ENCODE results near the gene PRND. TPM values are rescaled to one million over a fixed set of nuclear protein-coding genes. Genes with fewer than 3 reads are reported as not detected.

Gene PRND
- total RNA-seq, 1 donor from 2014 or later, result not detected

DNA sequence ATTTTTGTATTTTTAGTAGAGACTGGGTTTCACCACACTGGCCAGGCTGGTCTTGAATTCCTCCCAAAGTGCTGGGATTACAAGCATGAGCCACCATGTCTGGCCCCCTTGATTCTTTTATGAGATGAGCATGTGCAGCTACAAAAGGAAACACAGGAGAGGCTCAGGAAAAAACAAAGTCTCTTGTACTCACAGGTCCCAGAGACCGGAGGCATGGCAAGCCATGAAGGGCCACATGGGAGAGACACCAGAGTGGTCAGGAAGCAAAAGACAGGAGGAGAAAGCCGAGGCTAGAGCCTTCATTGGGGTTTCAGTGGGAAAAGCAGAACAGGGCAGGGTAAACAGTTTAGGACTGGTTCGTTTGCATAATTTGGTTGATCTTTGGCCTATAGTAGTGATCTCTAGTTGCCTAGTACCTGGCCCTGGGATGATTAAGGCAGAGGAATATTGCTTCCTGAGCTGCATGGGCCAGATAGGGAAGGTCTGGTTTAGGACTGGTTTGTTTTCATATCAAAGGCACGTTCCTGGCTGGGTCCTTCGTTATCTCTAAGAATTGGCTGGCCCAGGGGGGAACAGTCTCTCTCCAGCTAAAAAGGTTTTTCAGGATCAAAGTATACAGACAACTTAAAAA, 48.2 kb upstream of the PRND start:
- Histone ChIP-seq H3K79me2 (ENCODE audit: insufficient read depth, low read length) (no peaks in the 10 kb centered on the region), H3K4me3 (ENCODE audit: insufficient read depth, low read depth, low read length) (no peak overlapping the region), H3K4me2 (ENCODE audit: low read length) (no peak overlapping the region), H4K20me1 (ENCODE audit: insufficient read depth, low read length) (no peaks in the 10 kb centered on the region), H3K27ac (ENCODE audit: low read depth, low read length) (no peak overlapping the region), H3K27me3 (ENCODE audit: insufficient read depth, low read length) (peaks cover 2% of the 10 kb centered on the region), H3K4me1 (ENCODE audit: insufficient read depth, low read length) (no peaks in the 10 kb centered on the region), H3K9me3 (ENCODE audit: insufficient read depth, low read depth, low read length) (no peaks in the 10 kb centered on the region), H3K36me3 (ENCODE audit: insufficient read depth, low read length) (no peaks in the 10 kb centered on the region), H3K9ac (ENCODE audit: low read length) (no peak overlapping the region), H2AFZ (ENCODE audit: low read depth, low read length) (no peak overlapping the region)
- peaks cover 6% of the 10 kb centered on the region for H3K4me1 Mint-ChIP-seq (ENCODE audit: low read depth, unreplicated experiment)
- DNase-seq (ENCODE audit: low read depth) (no peak), FAIRE-seq (no peak)
- no peaks in the 10 kb centered on the region for H3K9me3 Mint-ChIP-seq (ENCODE audit: unreplicated experiment)
- no peaks in the 10 kb centered on the region for H3K36me3 Mint-ChIP-seq (ENCODE audit: low read depth, unreplicated experiment)
- H3K27me3 Mint-ChIP-seq (ENCODE audit: low read depth, unreplicated experiment), result peaks cover 7% of the 10 kb centered on the region
- TF ChIP-seq CTCF (IDR thresholded peaks at IDR 0.05; ENCODE audit: insufficient read depth, low read depth, low read length) (no peak), EZH2 (IDR thresholded peaks at IDR 0.05; ENCODE audit: insufficient read depth, low read length) (no peak)
- H3K27ac Mint-ChIP-seq (ENCODE audit: unreplicated experiment), result no peak overlapping the region
- no peak overlapping the region for H3K4me3 Mint-ChIP-seq (ENCODE audit: unreplicated experiment)

- Histone ChIP-seq H3K79me2 (ENCODE audit: insufficient read depth, low read length) (no peaks in the 10 kb centered on the region), H3K9me3 (ENCODE audit: insufficient read depth, low read depth, low read length) (no peaks in the 10 kb centered on the region), H3K4me2 (ENCODE audit: low read length) (no peak overlapping the region), H4K20me1 (ENCODE audit: insufficient read depth, low read length) (no peaks in the 10 kb centered on the region), H3K4me3 (ENCODE audit: insufficient read depth, low read depth, low read length) (no peak overlapping the region), H2AFZ (ENCODE audit: low read depth, low read length) (no peak overlapping the region), H3K27me3 (ENCODE audit: insufficient read depth, low read length) (peaks cover 4% of the 10 kb centered on the region), H3K27ac (ENCODE audit: low read depth, low read length) (no peak overlapping the region), H3K4me1 (ENCODE audit: insufficient read depth, low read length) (no peaks in the 10 kb centered on the region), H3K36me3 (ENCODE audit: insufficient read depth, low read length) (no peaks in the 10 kb centered on the region), H3K9ac (ENCODE audit: low read length) (no peak overlapping the region)
- Mint-ChIP-seq H3K27me3 (ENCODE audit: low read depth, unreplicated experiment) (peaks cover 19% of the 10 kb centered on the region), H3K4me3 (ENCODE audit: unreplicated experiment) (no peak overlapping the region), H3K36me3 (ENCODE audit: low read depth, unreplicated experiment) (no peaks in the 10 kb centered on the region), H3K27ac (ENCODE audit: unreplicated experiment) (no peak overlapping the region), H3K9me3 (ENCODE audit: unreplicated experiment) (no peaks in the 10 kb centered on the region), H3K4me1 (ENCODE audit: low read depth, unreplicated experiment) (peaks cover 6% of the 10 kb centered on the region)
- DNase-seq (ENCODE audit: low read depth) (no peak), FAIRE-seq (no peak)
- TF ChIP-seq CTCF (IDR thresholded peaks at IDR 0.05; ENCODE audit: insufficient read depth, low read depth, low read length), result no peak
- TF ChIP-seq EZH2 (IDR thresholded peaks at IDR 0.05; ENCODE audit: insufficient read depth, low read length), result no peak
Observed at GRCh38 chr20:4674672-4675071, 47.0 kb upstream of the PRND start.

- FAIRE-seq (no peak), DNase-seq (ENCODE audit: low read depth) (no peak)
- Mint-ChIP-seq H3K27ac (ENCODE audit: unreplicated experiment) (no peak overlapping the region), H3K27me3 (ENCODE audit: low read depth, unreplicated experiment) (peaks cover 36% of the 10 kb centered on the region), H3K9me3 (ENCODE audit: unreplicated experiment) (no peaks in the 10 kb centered on the region), H3K4me1 (ENCODE audit: low read depth, unreplicated experiment) (no peaks in the 10 kb centered on the region), H3K4me3 (ENCODE audit: unreplicated experiment) (no peak overlapping the region), H3K36me3 (ENCODE audit: low read depth, unreplicated experiment) (no peaks in the 10 kb centered on the region)
- Histone ChIP-seq H3K27ac (ENCODE audit: low read depth, low read length) (no peak overlapping the region), H3K4me3 (ENCODE audit: insufficient read depth, low read depth, low read length) (no peak overlapping the region), H3K9me3 (ENCODE audit: insufficient read depth, low read depth, low read length) (no peaks in the 10 kb centered on the region), H3K9ac (ENCODE audit: low read length) (no peak overlapping the region), H3K36me3 (ENCODE audit: insufficient read depth, low read length) (no peaks in the 10 kb centered on the region), H3K27me3 (ENCODE audit: insufficient read depth, low read length) (peaks cover 4% of the 10 kb centered on the region), H3K4me1 (ENCODE audit: insufficient read depth, low read length) (no peaks in the 10 kb centered on the region), H3K4me2 (ENCODE audit: low read length) (no peak overlapping the region), H2AFZ (ENCODE audit: low read depth, low read length) (no peak overlapping the region), H3K79me2 (ENCODE audit: insufficient read depth, low read length) (no peaks in the 10 kb centered on the region), H4K20me1 (ENCODE audit: insufficient read depth, low read length) (no peaks in the 10 kb centered on the region)
- no peak for TF ChIP-seq CTCF (IDR thresholded peaks at IDR 0.05; ENCODE audit: insufficient read depth, low read depth, low read length)
- no peak for TF ChIP-seq EZH2 (IDR thresholded peaks at IDR 0.05; ENCODE audit: insufficient read depth, low read length)
Observed at GRCh38 chr20:4677846-4678245, 43.9 kb upstream of the PRND start.
